Middle frontal gyrus (tissue), 1 donor: ENCODE data around the gene IGFL4.

Experiments used
- DNase-seq: peaks from one replicate; pipeline ENCODE4 v3.0.0-alpha.2; 2015; ENCODE audit warnings: low spot score; ENCODE audit errors: extremely low spot score

Gene IGFL4

DNA sequence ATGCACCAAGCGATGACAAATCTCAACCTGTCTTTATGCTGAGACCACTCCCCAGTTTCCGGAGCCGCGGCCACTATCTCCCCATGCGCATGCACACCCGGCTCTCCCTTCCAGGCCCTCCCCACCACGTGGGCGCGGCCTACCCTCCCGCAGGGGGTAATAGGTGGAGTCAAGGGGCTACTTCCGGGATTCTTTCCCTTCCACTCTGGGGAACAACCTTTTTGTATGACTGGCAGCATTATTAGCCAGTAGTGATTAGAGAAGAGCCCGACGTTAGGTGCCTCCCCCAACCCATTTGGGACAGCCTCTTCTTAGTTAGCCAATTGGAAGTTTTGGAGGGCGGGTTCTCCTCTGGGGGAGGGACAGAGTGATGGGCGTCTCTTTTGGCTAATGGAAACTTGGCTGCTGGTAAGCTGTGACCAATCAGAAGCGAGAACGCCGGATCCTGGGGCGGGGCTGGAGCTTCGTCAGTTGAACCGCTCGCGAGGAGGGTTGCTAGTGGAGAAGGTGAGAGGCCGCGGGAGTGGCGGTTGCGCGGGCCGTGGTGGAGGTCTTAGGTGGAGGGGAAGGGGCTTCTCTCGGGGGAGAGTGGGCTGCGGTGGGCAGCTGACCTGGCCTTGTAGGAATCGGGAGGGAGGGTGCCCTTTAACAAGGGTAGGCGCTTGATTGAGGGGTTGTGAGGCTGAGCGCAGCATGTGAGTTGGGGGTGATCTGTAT, 45.6 kb downstream of the IGFL4 start, which contains the start of gene CCDC61:
Gene CCDC61 (plus strand): TSS at position 470 of the 717 bp plus-strand sequence. CDS start 7,552 bp downstream, outside the sequence.
- peak; percentile 99 for DNase-seq

DNA sequence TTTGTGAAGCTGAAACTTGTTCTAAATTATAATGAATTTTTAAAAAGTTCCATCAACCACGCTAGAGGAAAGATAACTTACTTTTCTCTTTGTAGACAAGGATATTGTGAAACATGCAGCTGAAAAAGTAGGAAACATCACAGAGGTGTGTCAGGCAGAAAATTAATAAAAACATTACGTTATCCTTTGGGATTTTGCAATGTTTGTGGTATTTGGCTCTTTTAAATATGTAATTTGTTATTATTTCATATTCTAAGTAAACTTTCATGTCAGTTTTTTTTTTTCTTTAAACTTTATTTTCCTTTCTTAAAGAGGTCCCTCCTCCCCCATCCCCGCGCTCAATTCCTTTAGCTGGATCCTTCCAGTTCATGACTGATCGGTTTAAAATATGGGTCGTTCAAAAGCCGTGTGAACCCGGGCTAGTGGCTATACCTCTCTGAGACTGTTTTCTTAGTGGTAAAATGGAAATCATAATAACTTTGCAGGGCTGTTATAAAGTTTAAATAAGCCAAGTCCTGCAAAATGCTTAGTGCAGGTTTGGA, 46.3 kb downstream of the IGFL4 start:
- DNase-seq: no peak

DNA sequence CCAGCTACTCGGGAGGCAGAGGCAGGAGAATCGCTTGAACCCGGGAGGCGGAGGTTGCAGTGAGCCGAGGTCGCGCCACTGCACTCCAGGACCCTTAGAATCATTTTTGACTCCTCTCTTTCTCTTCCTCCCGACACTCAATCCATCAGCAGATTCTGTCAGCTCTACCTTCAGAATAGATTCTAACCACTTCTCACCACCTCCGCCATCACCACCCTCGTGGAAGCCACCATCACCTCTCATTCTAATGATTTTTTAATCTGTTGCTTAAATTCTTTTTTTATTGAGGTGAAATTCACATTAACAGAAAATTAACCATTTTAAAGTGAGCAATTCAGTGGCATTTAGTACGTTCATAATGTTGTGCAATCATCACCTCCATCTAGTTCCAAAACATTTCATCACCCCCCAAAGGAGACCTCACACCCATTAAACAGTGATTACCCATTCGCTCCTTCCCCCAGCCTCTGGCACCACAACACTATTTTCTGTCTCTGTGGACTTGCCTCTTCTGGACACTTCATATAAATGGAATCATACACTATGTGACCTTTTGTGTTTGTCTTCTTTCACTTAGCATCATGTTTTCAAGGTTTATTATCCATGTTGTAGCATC, 50.6 kb downstream of the IGFL4 start:
- no peak for DNase-seq
